HepG2 (cell line): ENCODE measurements around the gene RPL18. TPM values are rescaled to one million over a fixed set of nuclear protein-coding genes. Genes with fewer than 3 reads are reported as not detected.

Experiments used
- ATAC-seq: fragments of 200-7000 bp; cut with Tn5 transposase; 3 replicates; pipeline ENCODE4 v1.9.1; 2020; ENCODE audit warnings: mild to moderate bottlenecking, moderate library complexity
- BruUV-seq: library from RNA; stranded (reverse); fragments of 400-500 nt; replicated peaks from 2 replicates; lab custom pipeline; 2021; lab: Mats Ljungman, UMichigan
- CTCF ChIA-PET: fragments of 300-600 bp; formaldehyde crosslinking; extraction: SDS; loops from one replicate; lab custom pipeline; 2021; ENCODE audit warnings: low total read pairs, inconsistent platforms, low intra/inter-chr PET ratio; lab: Yijun Ruan, JAX
- POLR2A ChIA-PET: fragments of 350-600 bp; sonication (Branson Sonifier 250); formaldehyde crosslinking; loops from one replicate; lab custom pipeline; 2020; ENCODE audit warnings: antibody characterized with exemption, inconsistent platforms; lab: Yijun Ruan, JAX
- DNase-seq: peaks from one replicate; pipeline ENCODE4 v3.0.0-alpha.2; 2015; ENCODE audit warnings: low spot score
- FAIRE-seq: peaks from 3 replicates; lab custom pipeline; 2011; peaks lifted over from hg19 to GRCh38; lab: Jason Lieb, UNC
- H2AFZ ChIP-seq: one replicate; pipeline ENCODE4 v1.6.1; 2011; ENCODE audit warnings: low read length, inconsistent platforms
- H3K27ac ChIP-seq: fragments of 300-600 bp; 3 replicates; pipeline ENCODE4 v1.8.0; 2011; ENCODE audit warnings: mixed run types, mild to moderate bottlenecking, mixed read lengths, low read length, inconsistent platforms; ENCODE audit not compliant: insufficient read depth; ENCODE audit errors: extremely low read length
- H3K27me3 ChIP-seq, 2 experiments: fragments of 200-600 bp in 1 of 2; 2 replicates in 1 of 2; 3 replicates in 1 of 2; pipeline versions ENCODE4 v1.6.0 to v1.8.0; 2011; ENCODE audit warnings: low read length in 2 of 2, mild to moderate bottlenecking in 2 of 2, moderate library complexity in 2 of 2, inconsistent platforms in 1 of 2; ENCODE audit not compliant: insufficient read depth in 2 of 2, control insufficient read depth in 1 of 2
- H3K36me3 ChIP-seq, 2 experiments: fragments of 200-600 bp in 1 of 2; replicated peaks in 1 of 2; 2 replicates in 1 of 2; 3 replicates in 1 of 2; pipeline versions ENCODE4 v1.5.1 to v1.8.0; 2011; ENCODE audit warnings: low read length in 2 of 2, inconsistent platforms in 1 of 2; ENCODE audit not compliant: insufficient read depth in 2 of 2, control insufficient read depth in 1 of 2
- H3K4me1 ChIP-seq: 2 replicates; pipeline ENCODE4 v1.5.1; 2012; ENCODE audit warnings: low read length, inconsistent platforms; ENCODE audit not compliant: insufficient read depth
- H3K4me2 ChIP-seq: 2 replicates; pipeline ENCODE4 v1.6.0; 2011; ENCODE audit warnings: low read depth, low read length, inconsistent platforms
- H3K4me3 ChIP-seq, 3 experiments: fragments of 200-600 bp in 1 of 3; sonication (generic), shearing (Covaris generic) in 1 of 3; replicated peaks in 1 of 3; 2 replicates each; pipeline ENCODE4 v1.5.1; 2011 to 2016; ENCODE audit warnings: low read length in 3 of 3, inconsistent platforms in 2 of 3, low read depth in 2 of 3, mild to moderate bottlenecking in 2 of 3, control low read depth in 1 of 3, mixed read lengths in 1 of 3; ENCODE audit not compliant: insufficient read depth in 1 of 3
- H3K79me2 ChIP-seq: one replicate; pipeline ENCODE4 v1.6.1; 2011; ENCODE audit warnings: low read length, inconsistent platforms; ENCODE audit not compliant: insufficient read depth
- H3K9ac ChIP-seq: 2 replicates; pipeline ENCODE4 v1.6.0; 2011; ENCODE audit warnings: mild to moderate bottlenecking, low read depth, low read length, inconsistent platforms; ENCODE audit not compliant: insufficient read depth
- H3K9me3 ChIP-seq: 2 replicates; pipeline ENCODE4 v1.5.1; 2012; ENCODE audit warnings: mild to moderate bottlenecking, low read length
- H4K20me1 ChIP-seq: 2 replicates; pipeline ENCODE4 v1.6.0; 2011; ENCODE audit warnings: inconsistent platforms, mild to moderate bottlenecking, low read length, moderate library complexity; ENCODE audit not compliant: insufficient read depth
- CBFB ChIP-seq: sonication (generic); formaldehyde crosslinking; IDR thresholded peaks from 2 replicates; pipeline ENCODE4 v1.4.0; 2020; ENCODE audit warnings: missing genetic modification reagents
- E2F2 ChIP-seq: sonication (generic); formaldehyde crosslinking; IDR thresholded peaks from 2 replicates; pipeline ENCODE4 v1.4.0; 2020; ENCODE audit warnings: missing genetic modification reagents, borderline replicate concordance
- EP300 ChIP-seq, 3 experiments: sonication (generic) in 1 of 3; formaldehyde crosslinking in 1 of 3; IDR thresholded peaks; 2 replicates each; pipeline versions ENCODE4 v1.5.1 to v1.6.1; 2011 to 2020; ENCODE audit warnings: low read depth in 2 of 3, low read length in 2 of 3, borderline replicate concordance in 1 of 3, improper control_type of control experiment in 1 of 3, mild to moderate bottlenecking in 1 of 3, missing genetic modification reagents in 1 of 3, moderate library complexity in 1 of 3
- MED1 ChIP-seq: sonication (generic); formaldehyde crosslinking; IDR thresholded peaks from 2 replicates; pipeline ENCODE4 v1.4.0; 2020; ENCODE audit warnings: missing genetic modification reagents
- SOX5 ChIP-seq: IDR thresholded peaks from 2 replicates; pipeline ENCODE4 v1.6.1; 2016; ENCODE audit warnings: borderline replicate concordance
- ZBTB20 ChIP-seq: sonication (generic); formaldehyde crosslinking; IDR thresholded peaks from 2 replicates; pipeline ENCODE4 v1.8.1; 2023; ENCODE audit warnings: missing genetic modification reagents, low read depth, mild to moderate bottlenecking, borderline replicate concordance
- ZBTB38 ChIP-seq: sonication (generic); formaldehyde crosslinking; IDR thresholded peaks from 2 replicates; pipeline ENCODE4 v1.5.1; 2020; ENCODE audit warnings: mild to moderate bottlenecking, missing genetic modification reagents
- ZNF121 ChIP-seq: sonication (generic); formaldehyde crosslinking; IDR thresholded peaks from 2 replicates; pipeline ENCODE4 v1.5.0; 2020; ENCODE audit warnings: mild to moderate bottlenecking, missing genetic modification reagents
- ZNF333 ChIP-seq: sonication (generic); formaldehyde crosslinking; IDR thresholded peaks from 2 replicates; pipeline ENCODE4 v1.4.0; 2020; ENCODE audit warnings: mild to moderate bottlenecking, missing genetic modification reagents, borderline replicate concordance
- ZNF431 ChIP-seq: sonication (generic); formaldehyde crosslinking; IDR thresholded peaks from 2 replicates; pipeline ENCODE4 v1.9.0; 2022; ENCODE audit warnings: missing genetic modification reagents, low read depth, mild to moderate bottlenecking, borderline replicate concordance
- ZNF703 ChIP-seq: sonication (generic); formaldehyde crosslinking; IDR thresholded peaks from 2 replicates; pipeline ENCODE4 v1.5.1; 2020; ENCODE audit warnings: missing genetic modification reagents, mild to moderate bottlenecking, moderate library complexity, borderline replicate concordance
- ZNF747 ChIP-seq: sonication (generic); formaldehyde crosslinking; IDR thresholded peaks from 2 replicates; pipeline ENCODE4 v1.8.1; 2023; ENCODE audit warnings: missing genetic modification reagents, mild to moderate bottlenecking, borderline replicate concordance
- ZNF75D ChIP-seq: sonication (generic); formaldehyde crosslinking; IDR thresholded peaks from 2 replicates; pipeline ENCODE4 v1.8.1; 2023; ENCODE audit warnings: missing genetic modification reagents, mild to moderate bottlenecking, borderline replicate concordance
- ZNF800 ChIP-seq: sonication (generic); formaldehyde crosslinking; IDR thresholded peaks from 2 replicates; pipeline ENCODE4 v1.4.0; 2020; ENCODE audit warnings: missing genetic modification reagents
- ZNF841 ChIP-seq: sonication (generic); formaldehyde crosslinking; IDR thresholded peaks from 2 replicates; pipeline ENCODE4 v1.8.1; 2023; ENCODE audit warnings: missing genetic modification reagents, borderline replicate concordance
- WGBS: methylation state at CpG from one replicate; pipeline ENCODE4 v1.1.6; 2017; ENCODE audit warnings: low lambda C conversion rate; 5-methylcytosine and 5-hydroxymethylcytosine counted together
- in situ Hi-C: cut with HindIII; loops from 2 replicates; pipeline ENCODE4 v1.10.0; 2017; ENCODE audit warnings: low pct_unique_long_range_greater_than_20kb; ENCODE audit not compliant: extremely low pct_ligation_motif_present
- intact Hi-C: fragments of 100-400 bp; cut with micrococcal nuclease; formaldehyde crosslinking; loops from one replicate; pipeline ENCODE4 v1.10.0; 2022; ENCODE audit not compliant: unreplicated experiment
- polyA plus RNA-seq, 8 experiments: library from polyadenylated mRNA; depleted of rRNA in 3 of 8; stranded (reverse) in 7 of 8; unstranded in 1 of 8; fragments of >200 nt; fragmentation: Illumina TruSeq in 4 of 8; extraction: Trizol in 4 of 8; gene quantifications; 2 replicates each; pipeline versions ENCODE4 v1.2.1 to v1.2.3, GENCODE V29; 2011 to 2016; ENCODE audit warnings: low read depth in 4 of 8, missing spikeins in 1 of 8, mixed read lengths in 1 of 8; ENCODE audit not compliant: insufficient read depth in 1 of 8
- total RNA-seq, 5 experiments: library from RNA; depleted of rRNA; stranded (reverse); fragments of >200 nt; fragmentation: Illumina TruSeq; extraction: Trizol; gene quantifications; 2 replicates each; pipeline ENCODE4 v1.2.3, GENCODE V29; 2016; ENCODE audit warnings: low read depth in 1 of 5
- TF ChIP-seq, protein P1 (sequence below): sonication (generic); formaldehyde crosslinking; IDR thresholded peaks from 2 replicates; pipeline ENCODE4 v1.4.0; 2020; ENCODE audit warnings: missing genetic modification reagents, mild to moderate bottlenecking, borderline replicate concordance

RPL18 gene
- total and polyA plus RNA-seq, 2 of the 13 experiments (the other 11 are each of a cell fraction or from before 2014, with no cell fraction given) = 1,485 to 1,639 TPM

- 34% methylated on average over 7 of the region's 30 CpGs for WGBS
- no TSS peak for BruUV-seq
- in situ Hi-C loops = no loop called here
- Histone ChIP-seq H2AFZ (no peak overlapping the region), H3K4me2 (no peak overlapping the region), H3K4me1 (0 out of 2 replicates have a peak, but pooled peaks cover 6% of the 10 kb centered on the region), H3K9me3 (no peaks in the 10 kb centered on the region), H3K36me3 (no peaks in the 10 kb centered on the region), H4K20me1 (no peaks in the 10 kb centered on the region), H3K9ac (no peak overlapping the region), H3K27me3 (peaks cover 0 to 12% of the 10 kb centered on the region in 2 experiments; a peak in 2 of 5 replicates), H3K4me3 (no peak overlapping the region), H3K27ac (no peak overlapping the region), H3K79me2 (no peaks in the 10 kb centered on the region)
- FAIRE-seq = no peak
- POLR2A ChIA-PET = interaction anchor here (0.6 kb wide), 1 partner anchor 250 kb away, joined by 3 read pairs; no protein-coding TSS in a partner anchor
- intact Hi-C loops = no loop called here
- TF ChIP-seq ZNF747 (CRISPR knock-in tag) = no peak
- no peak for TF ChIP-seq MED1 (CRISPR knock-in tag)
- no peak for TF ChIP-seq ZNF431 (CRISPR knock-in tag)
- TF ChIP-seq ZNF75D = no peak
- TF ChIP-seq EP300 (IDR thresholded peaks at IDR 0.05; ENCODE audit: low read depth in 2 of 2, low read length in 2 of 2) = no peak
- TF ChIP-seq EP300 (CRISPR knock-in tag; IDR thresholded peaks at IDR 0.05; ENCODE audit: borderline replicate concordance) = no peak
- no peak for TF ChIP-seq ZBTB38 (CRISPR knock-in tag)
- no peak for TF ChIP-seq ZNF703
- TF ChIP-seq E2F2 = no peak
- TF ChIP-seq CBFB (CRISPR knock-in tag) = no peak
- no peak for TF ChIP-seq ZBTB20 (CRISPR knock-in tag)
- no peak for TF ChIP-seq ZNF800 (CRISPR knock-in tag)
- TF ChIP-seq SOX5 = no peak
- TF ChIP-seq, protein P1, sequence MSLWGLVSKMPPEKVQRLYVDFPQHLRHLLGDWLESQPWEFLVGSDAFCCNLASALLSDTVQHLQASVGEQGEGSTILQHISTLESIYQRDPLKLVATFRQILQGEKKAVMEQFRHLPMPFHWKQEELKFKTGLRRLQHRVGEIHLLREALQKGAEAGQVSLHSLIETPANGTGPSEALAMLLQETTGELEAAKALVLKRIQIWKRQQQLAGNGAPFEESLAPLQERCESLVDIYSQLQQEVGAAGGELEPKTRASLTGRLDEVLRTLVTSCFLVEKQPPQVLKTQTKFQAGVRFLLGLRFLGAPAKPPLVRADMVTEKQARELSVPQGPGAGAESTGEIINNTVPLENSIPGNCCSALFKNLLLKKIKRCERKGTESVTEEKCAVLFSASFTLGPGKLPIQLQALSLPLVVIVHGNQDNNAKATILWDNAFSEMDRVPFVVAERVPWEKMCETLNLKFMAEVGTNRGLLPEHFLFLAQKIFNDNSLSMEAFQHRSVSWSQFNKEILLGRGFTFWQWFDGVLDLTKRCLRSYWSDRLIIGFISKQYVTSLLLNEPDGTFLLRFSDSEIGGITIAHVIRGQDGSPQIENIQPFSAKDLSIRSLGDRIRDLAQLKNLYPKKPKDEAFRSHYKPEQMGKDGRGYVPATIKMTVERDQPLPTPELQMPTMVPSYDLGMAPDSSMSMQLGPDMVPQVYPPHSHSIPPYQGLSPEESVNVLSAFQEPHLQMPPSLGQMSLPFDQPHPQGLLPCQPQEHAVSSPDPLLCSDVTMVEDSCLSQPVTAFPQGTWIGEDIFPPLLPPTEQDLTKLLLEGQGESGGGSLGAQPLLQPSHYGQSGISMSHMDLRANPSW (CRISPR knock-in tag) = no peak
- no peak for TF ChIP-seq ZNF333 (CRISPR knock-in tag)
- no peak for TF ChIP-seq ZNF121 (CRISPR knock-in tag)
- no peak for TF ChIP-seq ZNF841 (CRISPR knock-in tag)
- ATAC-seq = no peak
- CTCF ChIA-PET = no interaction called here
- no peak for DNase-seq
Measured at GRCh38 chr19:48598996-48599700, 19.8 kb downstream of the RPL18 start.
